ENCODE results near the gene NTRK2. TPM values are rescaled to one million over a fixed set of nuclear protein-coding genes. Genes with fewer than 3 reads are reported as not detected.

The NTRK2 gene
- polyA plus RNA-seq, 3 donors = 7.0 to 11.7 (median 11.1) TPM

GRCh38 chr9:84959339-84959738 is 289.8 kb downstream of the NTRK2 start:
- 87 to 93% (median 93%) methylated on average over 5 of the region's 5 CpGs for WGBS, 3 donors
- no peak overlapping the region for H3K27ac ChIP-seq (ENCODE audit: low read depth, low read length)

DNA sequence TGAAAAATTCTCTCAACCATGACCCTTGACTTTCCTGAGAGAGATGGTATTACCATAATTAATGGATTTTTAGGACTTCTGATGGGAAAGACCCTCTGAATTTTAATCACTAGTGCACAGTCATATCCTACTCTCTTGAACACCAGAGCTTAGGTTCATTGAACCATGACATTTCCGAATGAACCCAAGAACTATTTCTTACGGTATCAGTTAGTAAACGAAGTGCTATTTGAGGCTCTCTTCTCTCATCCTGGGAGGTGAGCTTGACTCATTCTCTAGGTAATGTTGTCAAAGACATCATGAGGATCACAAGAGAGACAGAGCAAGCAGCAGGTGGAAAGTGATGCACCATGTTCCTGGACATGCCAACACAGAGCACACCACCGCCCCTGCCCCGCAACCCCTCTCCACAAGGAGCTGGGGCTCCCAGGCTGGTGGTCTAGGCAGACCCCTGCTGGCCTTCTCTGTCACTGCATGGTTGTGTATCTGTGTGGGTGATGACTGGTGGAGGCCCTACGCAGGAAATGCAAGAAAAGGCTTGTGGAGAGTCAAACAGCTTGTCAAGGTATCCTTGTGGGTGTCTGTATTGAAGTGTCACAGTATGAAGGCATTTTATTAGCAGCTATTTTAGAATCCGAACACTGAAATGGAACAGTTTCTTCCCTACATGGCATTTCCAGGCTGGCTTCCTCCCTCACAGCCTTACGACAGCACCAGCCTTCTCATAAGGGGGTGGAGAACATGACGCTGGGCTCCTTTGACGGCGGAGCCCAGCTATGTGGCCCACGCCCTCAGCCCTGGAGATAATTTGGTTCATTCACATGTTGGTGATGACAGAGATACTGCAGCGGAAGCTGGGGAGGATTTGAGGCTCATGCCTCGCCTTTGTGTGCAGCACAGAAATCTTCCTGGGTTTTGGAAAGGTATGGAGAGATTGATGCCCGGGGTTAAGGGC is 297.6 kb downstream of the NTRK2 start:
- no peak overlapping the region for H3K27ac ChIP-seq (ENCODE audit: low read depth, low read length)
- WGBS, 3 donors = 88 to 91% (median 89%) methylated on average over 15 of the region's 15 CpGs

GRCh38 chr9:84969084-84969483 is 299.6 kb downstream of the NTRK2 start:
- WGBS, 3 donors = 53 to 80% (median 70%) methylated on average over 4 of the region's 4 CpGs
- no peak overlapping the region for H3K27ac ChIP-seq (ENCODE audit: low read depth, low read length)

DNA sequence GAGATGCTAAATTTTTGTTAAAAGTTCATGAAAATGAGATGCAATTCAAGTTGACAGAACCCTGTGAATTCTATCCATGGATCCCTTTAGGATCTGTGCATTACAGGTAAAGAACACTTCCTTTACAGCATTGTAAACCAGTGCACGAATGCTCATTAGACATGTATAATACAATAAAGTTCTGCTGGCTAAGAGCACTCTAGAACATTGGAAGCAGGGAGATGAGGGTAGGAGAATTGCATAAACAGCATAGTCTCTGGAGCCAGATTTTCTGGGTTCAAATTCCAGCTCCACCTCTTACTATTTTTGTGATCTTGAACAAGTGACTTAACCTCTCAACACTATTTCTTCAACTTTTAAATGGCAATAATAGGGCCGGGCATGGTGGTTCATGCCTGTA is 300.2 kb downstream of the NTRK2 start:
- no peak overlapping the region for H3K27ac ChIP-seq (ENCODE audit: low read depth, low read length)
- 90 to 92% (median 91%) methylated on average over 2 of the region's 2 CpGs for WGBS, 3 donors

GRCh38 chr9:84970432-84970831 is 300.9 kb downstream of the NTRK2 start:
- 37 to 88% (median 42%) methylated on average over 2 of the region's 2 CpGs for WGBS, 3 donors
- H3K27ac ChIP-seq (ENCODE audit: low read depth, low read length) = no peak overlapping the region

- H3K27ac ChIP-seq (ENCODE audit: low read depth, low read length) = no peak overlapping the region
These were observed 302.0 kb downstream of the NTRK2 start for GRCh38 chr9:84971571-84971970.

GRCh38 chr9:84974258-84974657 is 304.7 kb downstream of the NTRK2 start:
- no peak overlapping the region for H3K27ac ChIP-seq (ENCODE audit: low read depth, low read length)
- 70 to 90% (median 80%) methylated on average over 1 of the region's 1 CpG for WGBS, 3 donors

GRCh38 chr9:84974855-84975254 is 305.3 kb downstream of the NTRK2 start:
- 80 to 90% (median 83%) methylated on average over 5 of the region's 5 CpGs for WGBS, 3 donors
- H3K27ac ChIP-seq (ENCODE audit: low read depth, low read length) = no peak overlapping the region

DNA sequence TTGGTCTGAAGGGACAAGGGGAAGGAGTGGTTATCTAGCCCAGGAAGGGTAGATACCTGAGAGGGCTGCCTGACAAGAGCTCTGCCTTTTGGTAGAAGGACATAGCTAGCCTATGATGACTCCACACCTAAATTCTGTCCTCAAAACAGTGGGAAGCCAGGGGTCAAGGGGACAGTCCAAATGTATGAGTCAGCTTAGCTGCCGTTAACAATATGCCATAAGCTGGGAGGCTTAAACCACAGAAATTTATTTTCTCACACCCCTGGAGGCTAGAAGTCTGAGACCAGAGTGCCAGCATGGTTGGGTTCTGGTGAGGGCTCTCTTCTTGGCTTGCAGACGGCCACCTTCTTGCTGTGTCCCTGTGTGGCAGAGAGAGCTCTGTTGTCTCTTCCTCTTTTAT is 306.4 kb downstream of the NTRK2 start:
- WGBS, 3 donors = 61 to 86% (median 83%) methylated on average over 2 of the region's 2 CpGs
- H3K27ac ChIP-seq (ENCODE audit: low read depth, low read length) = no peak overlapping the region

DNA sequence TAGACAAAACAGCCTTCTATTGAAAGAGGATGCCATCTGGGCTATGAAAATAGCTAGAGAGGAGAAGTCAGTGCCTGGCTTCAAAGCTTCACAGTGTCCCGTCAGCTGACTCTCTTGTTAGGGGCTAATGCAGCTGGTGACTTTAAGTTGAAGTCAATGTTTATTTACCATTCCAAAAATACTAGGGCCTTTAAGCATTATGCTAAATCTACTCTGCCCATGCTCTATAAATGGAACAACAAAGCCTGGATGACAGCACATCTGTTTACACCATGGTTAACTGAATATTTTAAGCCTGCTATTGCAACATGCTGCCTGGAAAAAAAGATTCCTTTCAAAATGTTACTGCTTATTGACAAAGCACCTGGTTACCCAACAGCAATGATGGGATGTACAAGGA is 309.1 kb downstream of the NTRK2 start:
- no peak overlapping the region for H3K27ac ChIP-seq (ENCODE audit: low read depth, low read length)
- 96 to 97% (median 96%) methylated on average over 1 of the region's 1 CpG for WGBS, 3 donors

DNA sequence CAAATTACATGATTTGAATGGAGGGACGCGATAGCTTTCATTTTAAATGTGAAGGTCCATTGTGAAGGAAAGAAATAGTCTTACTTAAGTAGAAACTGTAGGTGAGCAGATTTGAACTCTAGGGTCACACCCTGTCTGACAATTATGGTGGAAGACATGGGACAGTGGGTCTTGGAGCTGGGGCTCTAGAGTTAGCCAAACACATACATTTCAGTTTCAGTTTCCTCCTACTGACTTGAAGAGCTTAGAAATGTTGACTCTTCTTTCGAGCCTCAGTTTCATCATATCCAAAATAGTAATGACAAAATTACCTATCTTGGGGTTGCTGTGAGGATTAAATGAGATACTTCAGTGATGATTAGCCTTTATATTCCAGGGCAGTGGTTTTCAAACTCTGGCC is 314.2 kb downstream of the NTRK2 start:
- 95 to 96% (median 95%) methylated on average over 3 of the region's 3 CpGs for WGBS, 3 donors
- H3K27ac ChIP-seq (ENCODE audit: low read depth, low read length) = no peak overlapping the region

DNA sequence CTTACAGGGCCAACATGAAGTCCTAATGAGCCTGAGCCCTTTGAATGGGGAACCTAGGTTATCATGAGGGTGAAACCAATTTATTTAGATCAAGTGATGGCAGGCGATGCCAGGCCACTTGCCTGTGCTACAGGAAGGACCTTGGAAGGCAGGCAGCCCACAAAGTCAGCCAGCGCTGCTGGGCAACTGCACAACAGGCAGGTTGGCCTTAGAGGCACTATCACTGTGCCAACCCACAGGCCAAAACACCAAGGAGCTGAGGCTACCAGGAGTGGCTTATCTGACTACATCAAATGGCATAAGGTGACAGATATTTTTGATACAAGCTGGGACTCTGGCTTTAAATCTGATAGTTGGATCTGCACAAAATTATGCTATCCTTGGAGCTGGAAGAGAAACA is 319.1 kb downstream of the NTRK2 start:
- H3K27ac ChIP-seq (ENCODE audit: low read depth, low read length) = no peak overlapping the region

DNA sequence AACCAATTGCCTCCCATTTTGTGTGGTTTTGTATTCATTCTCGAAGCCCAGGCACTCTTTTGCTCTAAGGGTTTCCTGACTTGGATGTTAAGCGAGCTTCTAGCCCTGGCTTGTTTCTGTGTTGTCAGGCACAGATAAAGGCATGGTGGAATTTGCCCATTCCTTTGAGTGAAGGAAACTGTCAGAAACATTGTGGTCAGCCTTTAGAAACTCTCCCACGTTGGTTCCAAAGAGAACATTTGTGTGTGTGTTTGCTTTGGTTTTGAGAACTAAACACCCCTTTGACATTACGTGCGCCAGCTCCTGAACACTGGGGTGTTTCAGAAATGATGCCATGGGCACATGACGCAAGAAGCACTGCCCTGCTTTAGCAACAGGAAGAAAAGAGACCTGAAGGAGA is 320.9 kb downstream of the NTRK2 start:
- no peak overlapping the region for H3K27ac ChIP-seq (ENCODE audit: low read depth, low read length)
- 64 to 72% (median 69%) methylated on average over 6 of the region's 6 CpGs for WGBS, 3 donors

More for the DNA sequence above, 319.1 kb downstream of the NTRK2 start:
- 86 to 88% (median 86%) methylated on average over 2 of the region's 2 CpGs for WGBS, 3 donors

GRCh38 chr9:84990850-84991513 is 321.5 kb downstream of the NTRK2 start:
- WGBS, 3 donors = 88 to 95% (median 93%) methylated on average over 13 of the region's 13 CpGs
- no peak overlapping the region for H3K27ac ChIP-seq (ENCODE audit: low read depth, low read length)

GRCh38 chr9:84991514-84991870 is 322.0 kb downstream of the NTRK2 start:
- WGBS, 3 donors = 63 to 88% (median 78%) methylated on average over 6 to 7 of the region's 7 CpGs
- H3K27ac ChIP-seq (ENCODE audit: low read depth, low read length) = no peak overlapping the region

- 62 to 85% (median 73%) methylated on average over 3 of the region's 3 CpGs for WGBS, 3 donors
- no peak overlapping the region for H3K27ac ChIP-seq (ENCODE audit: low read depth, low read length)
These were observed 322.9 kb downstream of the NTRK2 start for GRCh38 chr9:84992381-84992780.

DNA sequence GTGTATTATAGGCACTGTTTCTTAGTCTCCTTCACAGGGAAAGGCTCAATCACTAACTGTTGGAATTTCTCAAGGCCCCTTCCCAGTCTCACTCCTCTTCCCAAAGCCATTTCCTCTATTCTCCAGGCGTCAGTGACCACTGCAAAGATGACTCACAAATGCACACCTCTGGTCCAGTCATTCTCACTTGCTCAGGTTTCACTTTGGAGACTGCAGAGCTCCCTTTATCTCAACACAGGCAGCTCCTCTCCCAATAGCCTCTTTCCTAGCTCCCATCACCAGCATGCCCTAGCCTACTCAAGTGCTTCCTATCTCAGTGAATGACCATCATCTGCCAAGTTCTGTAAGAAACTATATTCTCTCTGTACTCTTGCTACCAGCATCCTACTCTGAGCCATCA is 323.6 kb downstream of the NTRK2 start:
- no peak overlapping the region for H3K27ac ChIP-seq (ENCODE audit: low read depth, low read length)
- WGBS, 3 donors = 45 to 73% (median 52%) methylated on average over 1 of the region's 1 CpG

GRCh38 chr9:84996029-84996428 is 326.5 kb downstream of the NTRK2 start:
- WGBS, 3 donors = 35 to 59% (median 57%) methylated on average over 4 of the region's 4 CpGs
- H3K27ac ChIP-seq (ENCODE audit: low read depth, low read length) = no peak overlapping the region

DNA sequence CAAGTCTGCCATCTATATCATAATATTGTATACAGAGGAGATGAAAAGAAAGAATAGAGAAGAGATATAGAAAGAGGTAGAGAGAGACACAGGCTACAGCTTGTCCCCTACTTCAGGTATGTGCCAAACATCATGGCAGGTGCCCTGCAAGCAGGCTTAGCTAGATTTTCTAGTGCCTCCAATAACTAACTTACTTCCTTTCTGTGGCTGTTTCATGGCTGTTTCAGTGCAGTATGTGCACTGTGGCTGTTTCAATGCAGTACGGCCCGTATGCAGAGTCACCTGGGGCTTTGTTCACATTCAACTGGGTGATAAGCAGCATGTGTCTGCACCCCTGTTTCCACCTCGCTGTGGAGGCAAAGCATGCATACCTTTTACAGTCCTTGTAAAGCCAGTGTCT is 327.2 kb downstream of the NTRK2 start:
- H3K27ac ChIP-seq (ENCODE audit: low read depth, low read length) = no peak overlapping the region
- WGBS, 3 donors = 71 to 90% (median 89%) methylated on average over 3 of the region's 3 CpGs

DNA sequence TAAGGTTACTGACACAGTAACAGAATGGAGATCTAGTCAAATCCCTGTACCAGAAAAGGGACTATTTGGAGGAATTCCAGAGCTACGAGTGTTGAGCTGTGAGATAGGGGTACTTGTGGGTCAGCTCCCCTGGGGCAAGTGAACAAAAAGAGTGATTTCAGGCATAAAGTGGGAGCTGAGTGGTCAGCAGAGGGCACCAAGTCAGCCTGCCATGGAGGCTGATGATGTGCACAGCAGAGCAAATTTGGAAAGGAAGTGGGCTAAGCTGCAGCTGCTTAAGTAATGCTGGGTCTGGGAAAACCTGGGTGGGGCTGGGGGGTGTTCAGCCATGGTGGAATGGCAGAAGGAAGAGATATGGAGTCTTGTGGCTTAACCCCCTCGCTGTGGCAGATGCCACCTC is 327.9 kb downstream of the NTRK2 start:
- no peak overlapping the region for H3K27ac ChIP-seq (ENCODE audit: low read depth, low read length)
- 48 to 71% (median 56%) methylated on average over 2 of the region's 2 CpGs for WGBS, 3 donors

All from adipose tissue (tissue), 3 donors.